HepG2 (cell line): ENCODE results near the gene TTC31. TPM values are rescaled to one million over a fixed set of nuclear protein-coding genes. Genes with fewer than 3 reads are reported as not detected.

ENCODE experiments used
- DZIP1 ChIP-seq: sonication (generic); formaldehyde crosslinking; IDR thresholded peaks from 2 replicates; pipeline ENCODE4 v1.5.0; 2020; ENCODE audit warnings: mild to moderate bottlenecking, missing genetic modification reagents
- GMEB2 ChIP-seq: IDR thresholded peaks from 2 replicates; pipeline ENCODE4 v1.6.1; 2016; ENCODE audit warnings: missing biosample characterization, missing genetic modification reagents, low read depth
- HNRNPK ChIP-seq: fragments of 200-400 bp; formaldehyde crosslinking; IDR thresholded peaks from 2 replicates; pipeline ENCODE4 v1.6.1; 2018; ENCODE audit warnings: low read length, low read depth, moderate library complexity, mild to moderate bottlenecking; ENCODE audit not compliant: poor library complexity, severe bottlenecking
- HOXA3 ChIP-seq: sonication (generic); formaldehyde crosslinking; IDR thresholded peaks from 2 replicates; pipeline ENCODE4 v1.5.0; 2020; ENCODE audit warnings: missing genetic modification reagents
- MTF2 ChIP-seq: sonication (generic); formaldehyde crosslinking; IDR thresholded peaks from 2 replicates; pipeline ENCODE4 v1.5.0; 2020; ENCODE audit warnings: missing genetic modification reagents, borderline replicate concordance
- NFIC ChIP-seq: IDR thresholded peaks from 2 replicates; pipeline ENCODE4 v1.6.1; 2012; ENCODE audit warnings: mild to moderate bottlenecking, low read length, inconsistent platforms
- POGK ChIP-seq: sonication (generic); formaldehyde crosslinking; conservative IDR thresholded peaks from 2 replicates; pipeline ENCODE4 v1.8.0; 2022; ENCODE audit warnings: mild to moderate bottlenecking, moderate library complexity, missing genetic modification reagents
- RAD21 ChIP-seq: fragments of 450-650 bp; formaldehyde crosslinking; IDR thresholded peaks from 2 replicates; pipeline ENCODE4 v1.5.0; 2020; ENCODE audit warnings: mild to moderate bottlenecking
- SRSF4 ChIP-seq: fragments of 200-400 bp; formaldehyde crosslinking; IDR thresholded peaks from one replicate; pipeline ENCODE4 v1.6.1; 2018; ENCODE audit warnings: mild to moderate bottlenecking, low read depth, low read length, moderate library complexity; ENCODE audit not compliant: poor library complexity, severe bottlenecking
- TRAFD1 ChIP-seq: sonication (generic); formaldehyde crosslinking; IDR thresholded peaks from 2 replicates; pipeline ENCODE4 v1.5.1; 2020; ENCODE audit warnings: missing genetic modification reagents, mild to moderate bottlenecking, borderline replicate concordance
- XRCC5 ChIP-seq: fragments of 200-400 bp; formaldehyde crosslinking; optimal IDR thresholded peaks from 2 replicates; pipeline ENCODE3; 2017; ENCODE audit warnings: mild to moderate bottlenecking, low read length
- ZFY ChIP-seq: sonication (generic); formaldehyde crosslinking; IDR thresholded peaks from 2 replicates; pipeline ENCODE4 v1.4.0; 2020; ENCODE audit warnings: missing genetic modification reagents
- ZNF280D ChIP-seq: sonication (generic); formaldehyde crosslinking; IDR thresholded peaks from 2 replicates; pipeline ENCODE4 v1.5.1; 2020; ENCODE audit warnings: mild to moderate bottlenecking, missing genetic modification reagents
- ZNF382 ChIP-seq: sonication (generic); formaldehyde crosslinking; IDR thresholded peaks from 2 replicates; pipeline ENCODE4 v1.5.0; 2020; ENCODE audit warnings: missing genetic modification reagents, mild to moderate bottlenecking, borderline replicate concordance
- ZNF839 ChIP-seq: sonication (generic); formaldehyde crosslinking; IDR thresholded peaks from 2 replicates; pipeline ENCODE4 v1.4.0; 2020; ENCODE audit warnings: missing genetic modification reagents, mild to moderate bottlenecking, borderline replicate concordance
- ZSCAN22 ChIP-seq: sonication (generic); formaldehyde crosslinking; IDR thresholded peaks from 2 replicates; pipeline ENCODE4 v1.4.0; 2020; ENCODE audit warnings: mild to moderate bottlenecking, missing genetic modification reagents
- polyA plus RNA-seq, 8 experiments: library from polyadenylated mRNA; depleted of rRNA in 3 of 8; stranded (reverse) in 7 of 8; unstranded in 1 of 8; fragments of >200 nt; fragmentation: Illumina TruSeq in 4 of 8; extraction: Trizol in 4 of 8; gene quantifications; 2 replicates each; pipeline versions ENCODE4 v1.2.1 to v1.2.3, GENCODE V29; 2011 to 2016; ENCODE audit warnings: low read depth in 4 of 8, missing spikeins in 1 of 8, mixed read lengths in 1 of 8; ENCODE audit not compliant: insufficient read depth in 1 of 8
- total RNA-seq, 5 experiments: library from RNA; depleted of rRNA; stranded (reverse); fragments of >200 nt; fragmentation: Illumina TruSeq; extraction: Trizol; gene quantifications; 2 replicates each; pipeline ENCODE4 v1.2.3, GENCODE V29; 2016; ENCODE audit warnings: low read depth in 1 of 5

TTC31 gene
- total and polyA plus RNA-seq, 2 of the 13 experiments (the other 11 are each of a cell fraction or from before 2014, with no cell fraction given) = 28.3 to 39.5 TPM

- TF ChIP-seq DZIP1 (CRISPR knock-in tag) (peak; percentile 65; the same call in 1 of the 2 replicates), SRSF4 (no peak), GMEB2 (CRISPR knock-in tag) (peak; percentile 76; the same call in 1 of the 2 replicates), RAD21 (CRISPR knock-in tag) (peak; percentile 52), POGK (CRISPR knock-in tag) (peak; percentile 78), ZFY (CRISPR knock-in tag) (peak; percentile 83), HNRNPK (peak; percentile 41), ZNF280D (CRISPR knock-in tag) (peak; percentile 50), MTF2 (CRISPR knock-in tag) (no peak), NFIC (no peak), ZSCAN22 (CRISPR knock-in tag) (no peak), ZNF382 (CRISPR knock-in tag) (no peak), TRAFD1 (CRISPR knock-in tag) (no peak; the same call in 1 of the 2 replicates), HOXA3 (CRISPR knock-in tag) (peak; percentile 96), ZNF839 (peak; percentile 18; the same call in 1 of the 2 replicates), XRCC5 (peak; percentile 84)
These were observed 46.7 kb downstream of the TTC31 start, which contains the start of the genes AUP1 and HTRA2 (continued) for GRCh38 chr2:74529357-74530238.
